GM18526 (cell line): ENCODE results near the gene CNTNAP2.

Experiments
- POLR2A ChIP-seq: IDR thresholded peaks from 3 replicates; pipeline ENCODE4 v1.6.1; 2011; ENCODE audit not compliant: insufficient read length; ENCODE audit errors: extremely low read depth

CNTNAP2 gene

GRCh38 chr7:146961617-146962016, 845.0 kb downstream of the CNTNAP2 start:
- no peak for TF ChIP-seq POLR2A

GRCh38 chr7:146966274-146966673, 849.7 kb downstream of the CNTNAP2 start:
- TF ChIP-seq POLR2A, result no peak

- TF ChIP-seq POLR2A, result no peak
Observed at GRCh38 chr7:146982482-146982881, 865.9 kb downstream of the CNTNAP2 start.

GRCh38 chr7:146991596-146991995, 875.0 kb downstream of the CNTNAP2 start:
- no peak for TF ChIP-seq POLR2A

GRCh38 chr7:146993764-146994163, 877.2 kb downstream of the CNTNAP2 start:
- no peak for TF ChIP-seq POLR2A

GRCh38 chr7:147008530-147008929, 891.9 kb downstream of the CNTNAP2 start:
- TF ChIP-seq POLR2A, result no peak

- TF ChIP-seq POLR2A, result no peak
Observed at GRCh38 chr7:147012666-147013065, 896.1 kb downstream of the CNTNAP2 start.

- TF ChIP-seq POLR2A, result no peak
Observed at GRCh38 chr7:147013825-147014224, 897.2 kb downstream of the CNTNAP2 start.

- TF ChIP-seq POLR2A, result no peak
Observed at GRCh38 chr7:147014286-147014955, 897.8 kb downstream of the CNTNAP2 start.

GRCh38 chr7:147015999-147016398, 899.4 kb downstream of the CNTNAP2 start:
- TF ChIP-seq POLR2A, result no peak

GRCh38 chr7:147022056-147022455, 905.5 kb downstream of the CNTNAP2 start:
- TF ChIP-seq POLR2A, result no peak

GRCh38 chr7:147023440-147023839, 906.8 kb downstream of the CNTNAP2 start:
- TF ChIP-seq POLR2A, result no peak

- TF ChIP-seq POLR2A, result no peak
Observed at GRCh38 chr7:147029953-147030352, 913.4 kb downstream of the CNTNAP2 start.

- no peak for TF ChIP-seq POLR2A
Observed at GRCh38 chr7:147033641-147034040, 917.0 kb downstream of the CNTNAP2 start.

GRCh38 chr7:147041438-147041837, 924.8 kb downstream of the CNTNAP2 start:
- no peak for TF ChIP-seq POLR2A

GRCh38 chr7:147044941-147045340, 928.3 kb downstream of the CNTNAP2 start:
- TF ChIP-seq POLR2A, result no peak

GRCh38 chr7:147047696-147048095, 931.1 kb downstream of the CNTNAP2 start:
- no peak for TF ChIP-seq POLR2A
